Astrocyte (in vitro differentiated cells and primary cell): ENCODE measurements around the gene KNTC1.

Source experiments
- CTCF ChIP-seq: IDR thresholded peaks from 2 replicates; pipeline ENCODE4 v1.5.1; 2011; ENCODE audit warnings: low read depth, mild to moderate bottlenecking, inconsistent platforms, low read length, moderate library complexity; ENCODE audit not compliant: insufficient read depth
- EZH2 ChIP-seq: IDR thresholded peaks from 2 replicates; pipeline ENCODE4 v1.6.1; 2012; ENCODE audit warnings: mild to moderate bottlenecking, low read length, inconsistent platforms; ENCODE audit not compliant: insufficient read depth

- TF ChIP-seq CTCF (no peak), EZH2 (no peak)
These were observed 3.8 kb upstream of the KNTC1 start for GRCh38 chr12:122523280-122523679.
